NCI-H1417 treated with DMSO at 0.1 percent for 48 hours (cell line): ENCODE measurements around the gene DAPL1.

ENCODE experiments used
- DNase-seq: peaks from one replicate; lab custom pipeline; 2025; lab: John Stamatoyannopoulos, UW

DAPL1 gene, protein sequence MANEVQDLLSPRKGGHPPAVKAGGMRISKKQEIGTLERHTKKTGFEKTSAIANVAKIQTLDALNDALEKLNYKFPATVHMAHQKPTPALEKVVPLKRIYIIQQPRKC

DNA sequence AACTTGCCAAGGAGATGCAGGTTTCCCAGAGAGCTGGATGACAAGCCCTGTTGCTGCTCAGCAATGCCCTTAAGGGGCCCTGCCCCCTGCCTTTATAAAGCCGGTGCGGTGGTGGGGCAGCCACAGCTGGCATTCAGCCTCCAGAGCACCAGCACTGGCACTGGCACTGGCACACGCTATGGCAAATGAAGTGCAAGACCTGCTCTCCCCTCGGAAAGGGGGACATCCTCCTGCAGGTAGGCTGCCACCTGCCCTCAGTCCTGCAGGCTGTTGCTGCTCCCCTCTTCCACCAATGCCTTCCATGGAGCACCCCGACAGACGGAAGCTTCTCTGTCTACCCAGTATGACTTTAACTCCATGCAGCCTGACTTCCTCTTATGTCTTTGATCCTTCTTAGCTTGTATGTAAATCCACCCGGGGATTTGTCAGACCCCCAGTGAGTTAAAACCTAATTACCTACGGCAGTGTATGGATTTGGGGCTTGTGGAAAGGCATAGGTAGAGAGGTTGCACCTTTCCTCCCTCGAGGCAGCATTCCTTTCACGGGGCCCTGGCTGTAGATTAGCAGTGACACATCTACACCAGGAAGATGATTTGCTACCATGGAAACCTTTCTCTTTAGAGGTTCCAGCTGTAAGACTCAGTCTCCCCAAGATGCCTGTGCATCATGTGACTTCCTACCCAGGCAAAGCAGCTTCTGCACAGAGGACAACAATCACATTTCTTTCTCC lies at the start of gene DAPL1:
Gene DAPL1, plus strand, starts transcription at position 123 of the 730 bp plus-strand sequence. Its CDS starts 56 bp downstream, at position 179.
- DNase-seq: no peak

DNA sequence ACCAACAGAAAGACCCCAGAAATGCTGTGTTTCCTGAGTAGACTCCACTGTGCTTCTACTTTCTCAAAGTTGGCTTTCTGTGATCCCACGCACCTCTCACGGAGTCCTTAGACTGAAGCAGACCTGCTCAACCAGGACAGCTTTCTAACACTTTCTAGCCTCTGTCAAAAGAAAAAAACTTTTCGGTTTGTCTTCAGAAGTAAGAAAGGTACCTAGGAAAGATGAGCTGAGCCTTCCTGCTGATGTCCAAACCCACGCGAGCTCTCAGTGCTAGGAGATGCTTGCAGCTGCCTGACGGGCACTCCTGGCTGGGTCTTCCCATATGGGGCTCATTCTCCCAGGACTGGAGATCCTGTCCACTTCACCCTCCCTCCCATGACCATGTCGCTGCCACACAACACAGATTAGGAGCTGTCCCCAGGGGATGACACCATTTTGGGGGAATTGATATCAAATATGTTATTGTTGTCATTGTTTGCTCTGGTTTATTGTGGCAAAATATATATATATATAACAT lies 49.2 kb upstream of the DAPL1 start:
- no peak for DNase-seq

DNA sequence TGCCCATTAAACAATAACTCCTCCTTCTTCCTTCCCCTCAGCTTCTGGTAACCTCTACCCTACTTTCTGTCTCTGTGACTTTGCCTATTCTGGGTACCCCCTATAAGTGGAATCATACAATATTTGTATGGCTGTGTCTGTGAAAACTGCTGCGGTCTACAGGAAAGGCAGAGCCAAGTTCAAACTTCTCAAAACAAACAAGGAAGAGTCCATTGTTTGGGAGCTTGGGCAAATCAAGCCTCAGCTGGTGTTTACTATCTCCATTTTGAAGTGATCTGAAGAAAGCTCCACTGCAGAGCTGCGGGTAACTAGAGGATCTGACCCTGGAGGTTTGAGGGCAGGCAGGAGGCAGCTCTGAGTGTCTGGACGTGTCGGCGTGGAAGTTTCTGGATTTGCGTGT lies 48.6 kb upstream of the DAPL1 start:
- no peak for DNase-seq

- DNase-seq: no peak
These were observed 47.8 kb upstream of the DAPL1 start for GRCh38 chr2:158747281-158747680.

DNA sequence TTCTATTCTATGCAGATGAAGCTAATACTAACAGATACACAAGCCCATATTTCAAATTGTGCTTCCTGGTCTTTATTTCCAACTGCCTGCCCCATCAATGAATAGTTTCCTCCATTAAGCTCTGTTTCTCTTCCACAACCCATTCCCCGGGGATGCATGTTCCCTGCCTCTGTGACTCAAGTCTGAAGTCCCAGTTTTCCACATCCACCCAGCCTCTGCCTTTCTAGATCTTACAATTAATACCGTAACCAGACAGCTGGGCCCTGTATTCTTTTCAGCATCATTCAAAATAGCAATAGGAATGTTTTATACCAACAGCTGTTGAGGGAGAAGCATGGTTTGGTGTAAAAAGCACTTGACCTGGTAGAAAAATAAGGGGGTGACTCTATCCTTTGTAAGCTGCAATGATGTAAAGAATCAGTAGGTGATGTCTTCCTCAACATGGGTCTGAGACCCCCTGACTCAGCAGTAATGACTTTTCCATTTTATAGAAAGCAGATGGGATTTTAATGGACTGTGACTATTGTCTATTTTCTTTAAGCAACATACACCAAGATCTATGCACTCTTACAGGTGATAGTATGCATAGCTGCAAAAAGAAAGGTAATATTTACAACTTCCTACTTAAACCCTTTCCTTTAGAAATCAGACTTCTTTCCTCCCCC lies 46.1 kb upstream of the DAPL1 start:
- DNase-seq: no peak

GRCh38 chr2:158750458-158751125 lies 44.5 kb upstream of the DAPL1 start:
- no peak for DNase-seq

DNA sequence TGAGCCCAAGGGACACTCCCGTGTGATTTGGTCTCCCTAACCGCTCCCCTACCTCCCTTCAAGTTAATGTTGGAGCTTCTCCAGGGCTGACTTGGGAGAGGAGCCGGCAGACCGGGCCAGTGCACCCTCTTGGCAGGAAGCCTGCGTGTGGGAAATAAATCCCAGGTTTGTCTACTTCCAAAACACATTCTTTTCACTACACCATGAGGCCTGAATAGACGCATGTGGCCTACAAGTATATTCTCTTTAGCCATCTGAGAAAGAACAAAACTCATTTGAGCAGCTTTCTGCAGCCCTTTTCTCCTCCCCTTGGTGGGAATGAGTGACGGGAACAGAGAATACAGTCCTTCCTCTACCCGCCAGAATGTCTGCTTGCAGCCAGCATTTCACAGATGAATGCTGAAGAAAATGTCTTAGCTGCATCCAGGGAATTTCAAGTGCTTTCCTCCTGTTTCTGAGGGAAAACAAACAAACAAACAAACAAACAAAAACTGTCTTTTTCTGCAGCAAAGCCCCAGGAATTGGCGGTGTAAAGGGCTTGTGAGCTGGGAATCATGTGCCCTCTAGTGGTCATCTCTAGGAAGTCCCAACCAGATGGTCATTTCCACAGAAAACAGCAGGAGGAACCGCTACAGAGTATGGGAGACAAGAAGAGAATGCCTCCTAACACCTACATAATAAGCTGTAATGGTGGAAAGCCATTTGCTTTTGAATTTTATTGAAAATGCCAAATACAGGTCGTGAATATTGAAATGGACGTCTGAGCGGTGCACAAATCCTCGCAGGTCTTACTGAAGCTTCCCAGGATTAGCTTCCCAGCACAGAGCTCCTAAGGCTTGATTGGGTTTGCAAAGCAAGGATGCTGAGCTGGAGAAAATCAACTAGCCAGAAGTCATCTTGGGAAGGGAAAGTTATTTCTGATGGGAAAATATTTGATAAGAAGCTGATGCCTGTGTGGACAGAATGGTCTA lies 41.2 kb upstream of the DAPL1 start:
- no peak for DNase-seq

- no peak for DNase-seq
These were observed 39.6 kb upstream of the DAPL1 start for GRCh38 chr2:158755310-158756087.

GRCh38 chr2:158756331-158756730 lies 38.8 kb upstream of the DAPL1 start:
- DNase-seq: no peak

DNA sequence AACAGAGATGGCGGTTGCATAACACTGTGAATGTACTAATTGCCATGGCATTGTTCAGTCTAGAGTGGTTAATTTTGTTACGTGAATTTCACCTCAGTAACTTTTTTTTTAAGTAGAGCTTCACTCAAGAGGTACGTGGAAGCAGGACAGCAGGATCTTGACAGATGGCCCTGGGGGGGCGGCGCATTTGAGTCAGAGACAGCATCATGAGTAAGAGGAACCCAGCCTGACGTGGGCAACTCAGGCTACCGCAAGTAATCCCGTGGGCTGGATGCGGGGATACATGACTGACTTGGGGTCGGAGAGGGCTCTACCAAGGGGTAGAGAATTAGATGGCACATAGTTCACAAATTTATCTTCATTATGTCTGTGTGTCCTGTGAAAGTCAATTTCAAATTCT lies 38.1 kb upstream of the DAPL1 start:
- DNase-seq: no peak

GRCh38 chr2:158760887-158761286 lies 34.2 kb upstream of the DAPL1 start:
- no peak for DNase-seq

DNA sequence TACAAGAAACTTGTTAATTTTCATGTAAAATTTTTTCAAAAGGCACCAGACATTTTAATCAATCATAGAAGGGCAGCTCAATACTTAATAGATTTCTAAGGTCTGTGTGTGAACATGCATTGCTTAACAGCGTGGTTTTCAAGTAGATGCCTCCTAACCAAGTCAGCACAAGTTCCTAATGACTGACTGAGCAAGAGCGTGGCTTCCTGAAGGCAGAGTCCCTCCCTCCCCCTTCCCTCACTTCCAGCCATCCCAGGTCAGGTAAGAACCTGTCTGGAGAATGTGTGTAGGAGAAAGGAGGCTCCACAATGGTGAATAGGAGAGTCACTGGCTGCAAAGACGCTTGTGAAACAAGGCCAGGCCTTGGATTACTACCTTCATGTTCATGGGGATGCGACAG lies 33.5 kb upstream of the DAPL1 start:
- DNase-seq: no peak

GRCh38 chr2:158762336-158762735 lies 32.8 kb upstream of the DAPL1 start:
- no peak for DNase-seq

DNA sequence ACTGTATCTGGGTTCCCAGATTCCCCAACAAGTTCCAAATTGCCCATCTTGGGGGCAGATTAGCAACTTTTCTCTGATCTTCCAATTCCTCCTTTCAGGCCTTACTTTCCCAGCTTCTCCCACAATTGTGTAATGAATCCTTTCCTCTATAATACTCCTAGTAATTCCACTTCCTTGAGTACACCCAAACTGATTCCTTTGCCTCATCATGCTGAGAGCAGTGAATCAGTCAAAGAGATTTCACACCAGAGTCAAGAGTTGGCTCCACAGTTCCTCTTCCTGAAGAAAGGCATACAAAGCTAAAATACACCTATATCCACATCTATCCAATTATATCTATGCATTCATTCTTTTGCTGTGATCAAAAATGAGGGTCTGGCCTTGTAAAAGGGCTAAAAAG lies 28.6 kb upstream of the DAPL1 start:
- DNase-seq: no peak

GRCh38 chr2:158772306-158773078 lies 22.6 kb upstream of the DAPL1 start:
- DNase-seq: no peak

DNA sequence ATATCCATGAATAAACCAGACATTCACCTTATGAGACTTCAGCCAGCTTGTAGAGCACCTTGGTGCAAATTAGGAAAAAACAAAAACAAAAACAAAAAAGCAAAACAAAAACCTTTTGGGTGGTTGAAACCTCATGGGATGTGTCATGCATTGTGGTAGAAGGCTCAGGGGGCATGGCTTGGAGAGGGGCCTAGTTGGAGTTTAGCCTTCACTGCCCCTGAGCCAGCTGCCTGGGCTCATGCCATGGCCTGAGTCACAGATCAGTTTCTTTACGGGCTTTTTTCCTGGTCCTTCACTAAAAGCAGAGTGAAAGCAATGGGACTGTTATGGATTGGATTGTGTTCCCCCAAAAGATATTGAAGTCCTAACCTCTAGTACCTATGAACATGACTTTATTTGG lies 22.0 kb upstream of the DAPL1 start:
- no peak for DNase-seq

DNA sequence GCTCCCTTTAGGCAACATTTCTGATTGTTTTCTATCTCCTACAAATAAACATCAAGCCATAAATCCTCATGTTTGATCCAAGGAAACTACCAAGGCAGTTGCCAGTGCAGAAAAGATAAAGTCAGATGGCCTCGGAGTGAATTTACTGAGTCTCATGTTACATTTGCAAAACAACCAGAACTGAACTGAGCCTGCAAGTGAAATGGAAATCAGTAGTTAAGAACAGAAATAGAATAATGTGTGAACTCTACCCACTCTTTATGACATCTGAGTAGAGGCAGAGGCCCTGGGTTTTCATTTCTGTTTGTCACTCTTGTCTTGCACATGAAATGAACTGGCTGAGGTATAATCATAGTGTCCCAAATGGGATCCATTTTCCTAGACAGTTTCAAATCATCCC lies 20.4 kb upstream of the DAPL1 start:
- no peak for DNase-seq

GRCh38 chr2:158775273-158776027 lies 19.7 kb upstream of the DAPL1 start:
- DNase-seq: no peak

DNA sequence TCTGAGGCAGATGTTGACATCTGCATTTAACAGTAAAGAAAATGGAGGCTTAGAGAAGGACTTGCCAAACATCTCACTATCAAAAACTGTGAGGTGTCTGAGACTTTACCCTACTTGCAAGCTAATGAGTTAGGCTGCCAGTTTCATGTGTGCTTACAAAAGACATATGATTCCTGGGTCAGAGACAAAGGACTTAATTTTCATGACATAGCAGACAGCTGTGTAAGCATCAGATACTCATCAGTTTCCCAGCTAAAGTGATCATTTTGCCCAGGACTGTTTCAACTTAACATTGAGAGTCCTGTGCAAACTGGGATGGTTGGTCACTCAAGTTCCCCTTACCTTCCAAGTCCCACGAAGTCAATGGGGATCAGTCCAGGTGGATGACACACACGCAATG lies 18.9 kb upstream of the DAPL1 start:
- DNase-seq: no peak
